H9 (cell line): ENCODE measurements around the gene RPL9. TPM values are rescaled to one million over a fixed set of nuclear protein-coding genes. Genes with fewer than 3 reads are reported as not detected.

Experiments
- DNase-seq: peaks from one replicate; pipeline ENCODE4 v3.0.0-alpha.2; 2017
- H2AFZ ChIP-seq: one replicate; pipeline ENCODE4 v1.6.1; 2013; ENCODE audit warnings: mild to moderate bottlenecking, low read length, control low read depth, moderate library complexity
- H2AK5ac ChIP-seq: 2 replicates; pipeline ENCODE4 v1.6.1; 2013; ENCODE audit warnings: low read length, control low read depth, mixed read lengths; ENCODE audit not compliant: insufficient read length
- H2BK120ac ChIP-seq: one replicate; pipeline ENCODE4 v1.6.1; 2013; ENCODE audit warnings: low read depth, mild to moderate bottlenecking, low read length, control low read depth, inconsistent platforms; ENCODE audit not compliant: poor library complexity, severe bottlenecking
- H2BK12ac ChIP-seq: 2 replicates; pipeline ENCODE4 v1.6.1; 2013; ENCODE audit warnings: low read length, control low read depth, mixed read lengths, low read depth; ENCODE audit not compliant: insufficient read length
- H2BK15ac ChIP-seq: 2 replicates; pipeline ENCODE4 v1.6.1; 2013; ENCODE audit warnings: low read depth, low read length, control low read depth
- H2BK20ac ChIP-seq: one replicate; pipeline ENCODE4 v1.6.1; 2013; ENCODE audit warnings: low read depth, mild to moderate bottlenecking, low read length, control low read depth, inconsistent platforms; ENCODE audit not compliant: poor library complexity, severe bottlenecking
- H2BK5ac ChIP-seq: 2 replicates; pipeline ENCODE4 v1.6.1; 2013; ENCODE audit warnings: low read length, control low read depth, mixed read lengths; ENCODE audit not compliant: insufficient read length
- H3K14ac ChIP-seq: 2 replicates; pipeline ENCODE4 v1.6.1; 2013; ENCODE audit warnings: low read length, control low read depth; ENCODE audit not compliant: insufficient read depth
- H3K18ac ChIP-seq: 2 replicates; pipeline ENCODE4 v1.6.1; 2013; ENCODE audit warnings: low read depth, mild to moderate bottlenecking, mixed read lengths, low read length, control low read depth; ENCODE audit not compliant: insufficient read length
- H3K23ac ChIP-seq: 2 replicates; pipeline ENCODE4 v1.6.1; 2013; ENCODE audit warnings: low read length, control low read depth, mixed read lengths, low read depth; ENCODE audit not compliant: insufficient read length
- H3K23me2 ChIP-seq: 2 replicates; pipeline ENCODE4 v1.6.1; 2013; ENCODE audit warnings: low read depth, mild to moderate bottlenecking, mixed read lengths, low read length, control low read depth; ENCODE audit not compliant: insufficient read length, poor library complexity, severe bottlenecking
- H3K27ac ChIP-seq: 2 replicates; pipeline ENCODE4 v1.5.1; 2013; ENCODE audit warnings: low read length, control low read depth, mixed read lengths, low read depth; ENCODE audit not compliant: insufficient read length
- H3K27me3 ChIP-seq: 2 replicates; pipeline ENCODE4 v1.6.1; 2013; ENCODE audit warnings: low read length, control low read depth, inconsistent platforms; ENCODE audit not compliant: insufficient read depth
- H3K4ac ChIP-seq: 2 replicates; pipeline ENCODE4 v1.6.1; 2013; ENCODE audit warnings: low read depth, mild to moderate bottlenecking, control low read depth, inconsistent platforms, low read length, moderate library complexity
- H3K4me1 ChIP-seq: 2 replicates; pipeline ENCODE4 v1.6.1; 2013; ENCODE audit warnings: low read length, control low read depth, inconsistent platforms; ENCODE audit not compliant: insufficient read depth
- H3K4me2 ChIP-seq: 2 replicates; pipeline ENCODE4 v1.6.1; 2013; ENCODE audit warnings: low read length, control low read depth, mixed read lengths; ENCODE audit not compliant: insufficient read length, insufficient read depth
- H3K56ac ChIP-seq: 2 replicates; pipeline ENCODE4 v1.6.1; 2013; ENCODE audit warnings: low read depth, mild to moderate bottlenecking, mixed read lengths, low read length, control low read depth; ENCODE audit not compliant: insufficient read length
- H3K79me1 ChIP-seq: 2 replicates; pipeline ENCODE4 v1.6.1; 2013; ENCODE audit warnings: low read depth, mild to moderate bottlenecking, moderate library complexity, low read length, control low read depth, inconsistent platforms; ENCODE audit not compliant: insufficient read depth, poor library complexity, severe bottlenecking
- H3K79me2 ChIP-seq: 2 replicates; pipeline ENCODE4 v1.6.1; 2013; ENCODE audit warnings: low read length, control low read depth, inconsistent platforms; ENCODE audit not compliant: insufficient read depth
- H3K9ac ChIP-seq: 2 replicates; pipeline ENCODE4 v1.6.1; 2013; ENCODE audit warnings: low read length, control low read depth, mixed read lengths; ENCODE audit not compliant: insufficient read length; ENCODE audit errors: extremely low read depth
- H3K9me3 ChIP-seq: one replicate; pipeline ENCODE4 v1.6.1; 2013; ENCODE audit warnings: low read depth, low read length, inconsistent platforms; ENCODE audit not compliant: control insufficient read depth
- H3T11ph ChIP-seq: one replicate; pipeline ENCODE4 v1.6.1; 2013; ENCODE audit warnings: mild to moderate bottlenecking, low read length, control low read depth, inconsistent platforms
- H4K20me1 ChIP-seq: one replicate; pipeline ENCODE4 v1.6.1; 2013; ENCODE audit not compliant: control insufficient read depth, insufficient read length, insufficient read depth
- H4K5ac ChIP-seq: 2 replicates; pipeline ENCODE4 v1.6.1; 2013; ENCODE audit warnings: low read depth, mild to moderate bottlenecking, mixed read lengths, low read length, control low read depth; ENCODE audit not compliant: insufficient read length
- H4K8ac ChIP-seq: replicated peaks from 2 replicates; pipeline ENCODE4 v1.6.1; 2013; ENCODE audit warnings: low read length, control low read depth, mixed read lengths, low read depth; ENCODE audit not compliant: insufficient read length
- H4K91ac ChIP-seq: 2 replicates; pipeline ENCODE4 v1.6.1; 2013; ENCODE audit warnings: low read depth, mild to moderate bottlenecking, moderate library complexity, mixed read lengths, low read length, control low read depth; ENCODE audit not compliant: insufficient read length
- H3K27ac Mint-ChIP-seq, 3 experiments: 2 replicates in 2 of 3; 3 replicates in 1 of 3; pipeline ENCODE4 v1.8.0; 2020 to 2021; ENCODE audit warnings: mixed read lengths in 3 of 3, mild to moderate bottlenecking in 1 of 3, moderate library complexity in 1 of 3
- H3K27me3 Mint-ChIP-seq: 2 replicates; pipeline ENCODE4 v1.8.0; 2021; ENCODE audit warnings: low read depth, mild to moderate bottlenecking, moderate library complexity, mixed read lengths
- H3K36me3 Mint-ChIP-seq, 3 experiments: 2 replicates in 2 of 3; 3 replicates in 1 of 3; pipeline ENCODE4 v1.8.0; 2020 to 2021; ENCODE audit warnings: low read depth in 3 of 3, mixed read lengths in 3 of 3; ENCODE audit not compliant: insufficient read depth in 1 of 3
- H3K4me1 Mint-ChIP-seq, 2 experiments: 2 replicates each; pipeline ENCODE4 v1.8.0; 2020; ENCODE audit warnings: mixed read lengths in 2 of 2
- H3K4me3 Mint-ChIP-seq, 2 experiments: 2 replicates in 1 of 2; 3 replicates in 1 of 2; pipeline ENCODE4 v1.8.0; 2020 to 2021; ENCODE audit warnings: mild to moderate bottlenecking in 2 of 2, mixed read lengths in 2 of 2, moderate library complexity in 1 of 2
- H3K9me3 Mint-ChIP-seq, 2 experiments: 2 replicates in 1 of 2; 3 replicates in 1 of 2; pipeline ENCODE4 v1.8.0; 2020; ENCODE audit warnings: mild to moderate bottlenecking in 2 of 2, mixed read lengths in 2 of 2, moderate library complexity in 1 of 2
- CTCF ChIP-seq: fragments of 200-600 bp; sonication (generic); conservative IDR thresholded peaks from 3 replicates; pipeline ENCODE4 v1.8.0; 2021; ENCODE audit warnings: antibody characterized with exemption, mild to moderate bottlenecking
- WGBS: extraction: QIAGEN DNeasy Blood & Tissue Kit; methylation state at CpG from one replicate; pipeline ENCODE4 v1.1.7; 2013; ENCODE audit warnings: missing lambda C conversion rate, low lambda C conversion rate, mixed read lengths; ENCODE audit not compliant: insufficient read length; ENCODE audit errors: extremely low coverage; 5-methylcytosine and 5-hydroxymethylcytosine counted together
- total RNA-seq: library from RNA; stranded (reverse); gene quantifications from 2 replicates; pipeline ENCODE4 v1.2.1, GENCODE V29; 2021

The RPL9 gene
- total RNA-seq, 1 experiment from 2014 or later, result 1,888 TPM

- H2BK120ac ChIP-seq, result no peak overlapping the region
- no peak for DNase-seq
- no peaks in the 10 kb centered on the region for H3K27me3 ChIP-seq
- no peak overlapping the region for H2BK5ac ChIP-seq
- Mint-ChIP-seq H3K9me3 (peaks cover 7 to 8% of the 10 kb centered on the region in 2 experiments), H3K4me1 (no peaks in the 10 kb centered on the region), H3K27me3 (no peaks in the 10 kb centered on the region), H3K36me3 (peaks cover 5 to 19% (median 9%) of the 10 kb centered on the region in 3 experiments), H3K27ac (no peak overlapping the region; a peak in 1 of 7 replicates), H3K4me3 (no peak overlapping the region)
- H2BK20ac ChIP-seq, result no peak overlapping the region
- no peak overlapping the region for H2AFZ ChIP-seq
- no peak overlapping the region for H3T11ph ChIP-seq
- H4K20me1 ChIP-seq, result no peaks in the 10 kb centered on the region
- no CpG with 5 or more reads among the region's 27 CpGs for WGBS
- H3K9ac ChIP-seq, result no peak overlapping the region
- H2BK12ac ChIP-seq, result no peak overlapping the region
- H3K14ac ChIP-seq, result no peak overlapping the region
- no peak overlapping the region for H3K18ac ChIP-seq
- H4K91ac ChIP-seq, result no peak overlapping the region
- H2AK5ac ChIP-seq, result no peak overlapping the region
- H2BK15ac ChIP-seq, result no peak overlapping the region
- no peaks in the 10 kb centered on the region for H3K9me3 ChIP-seq
- no peaks in the 10 kb centered on the region for H3K79me1 ChIP-seq
- H3K56ac ChIP-seq, result no peak overlapping the region
- TF ChIP-seq CTCF, result no peak
- H4K5ac ChIP-seq, result no peak overlapping the region
- H3K79me2 ChIP-seq, result no peaks in the 10 kb centered on the region
- no peak overlapping the region for H3K27ac ChIP-seq
- H3K4ac ChIP-seq, result no peak overlapping the region
- no peak overlapping the region for H3K4me2 ChIP-seq
- H3K4me1 ChIP-seq, result no peaks in the 10 kb centered on the region
- no peaks in the 10 kb centered on the region for H3K23me2 ChIP-seq
- H4K8ac ChIP-seq, result no peak overlapping the region
- H3K23ac ChIP-seq, result no peak overlapping the region
Measured at GRCh38 chr4:39480251-39480650, 21.5 kb upstream of the RPL9 start.
